Activated CD8-positive, alpha-beta memory T cell treated with anti-CD3 and anti-CD28 coated beads for 48 hours (primary cell): Measurements from ENCODE around the gene SMIM41.
"Not testable (repeated sequence)": the region's sequence is repeated elsewhere in the genome, so short reads cannot be mapped to it uniquely, and the experiment has no call there.

ENCODE experiments used
- DNase-seq, 3 experiments: peaks; one replicate each; pipeline ENCODE4 v3.0.0-alpha.2; 2020; ENCODE audit warnings: low read depth in 2 of 3, low spot score in 2 of 3

The SMIM41 gene

DNA sequence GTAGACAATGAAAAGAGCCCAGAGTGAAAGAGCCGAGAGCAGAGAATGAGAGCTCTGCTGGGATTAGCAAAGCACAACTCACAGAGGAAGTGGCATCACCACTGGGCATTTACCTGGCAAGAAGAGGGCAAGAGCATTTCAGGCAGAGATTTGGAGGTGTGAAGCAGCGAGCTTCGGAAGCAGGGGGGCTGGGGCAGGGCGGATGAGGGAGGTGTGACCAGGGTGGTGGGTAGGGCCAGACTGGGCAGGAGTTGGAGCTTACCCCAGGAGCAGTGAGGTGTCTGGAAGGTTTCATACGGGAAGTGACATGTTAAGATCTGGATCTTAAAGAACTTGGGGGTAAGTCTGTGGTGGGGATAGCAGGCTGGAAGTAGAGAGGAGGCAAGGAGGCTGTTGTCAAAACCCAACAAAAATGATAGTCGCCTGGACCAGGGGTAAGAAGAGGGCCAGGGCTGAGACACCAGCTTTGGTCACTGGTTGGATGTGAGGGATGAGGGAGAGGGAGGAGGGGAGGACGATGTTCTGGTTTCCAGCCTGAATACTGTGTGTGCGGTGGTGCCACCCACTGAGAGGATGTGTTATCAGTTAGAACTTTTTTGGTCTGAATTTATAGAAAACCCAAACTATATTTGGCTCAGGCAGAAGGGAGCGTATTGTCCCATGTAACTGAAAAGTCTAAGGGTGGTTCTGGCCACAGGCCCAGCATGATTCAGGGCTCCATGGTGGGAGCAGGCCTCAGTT, 5.2 kb downstream of the SMIM41 start:
- DNase-seq: no peak

DNA sequence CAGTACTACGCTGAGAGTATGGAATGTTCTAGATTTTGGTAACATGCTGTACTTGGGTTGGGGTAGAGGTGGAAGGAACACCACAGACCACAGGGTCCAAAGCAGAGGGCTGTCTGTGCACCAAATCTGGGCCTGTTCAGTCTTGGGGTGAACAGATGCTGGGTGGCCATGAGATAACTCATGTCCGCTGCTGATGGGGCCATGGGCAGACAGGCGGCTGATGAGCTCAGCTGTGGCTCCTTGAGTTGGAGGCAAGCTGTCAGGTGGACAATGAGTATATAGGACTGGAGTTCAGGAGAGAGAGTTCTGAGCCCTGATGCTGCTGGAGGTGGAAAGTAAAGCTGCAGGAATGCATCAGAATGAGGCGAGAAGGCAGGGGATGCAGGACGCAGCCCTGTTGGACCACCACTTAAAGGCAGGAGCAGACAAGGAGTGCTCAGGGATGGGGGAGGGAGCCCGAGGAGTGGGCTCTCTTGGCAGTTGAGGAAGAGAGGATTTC, 6.2 kb downstream of the SMIM41 start:
- no peak for DNase-seq

DNA sequence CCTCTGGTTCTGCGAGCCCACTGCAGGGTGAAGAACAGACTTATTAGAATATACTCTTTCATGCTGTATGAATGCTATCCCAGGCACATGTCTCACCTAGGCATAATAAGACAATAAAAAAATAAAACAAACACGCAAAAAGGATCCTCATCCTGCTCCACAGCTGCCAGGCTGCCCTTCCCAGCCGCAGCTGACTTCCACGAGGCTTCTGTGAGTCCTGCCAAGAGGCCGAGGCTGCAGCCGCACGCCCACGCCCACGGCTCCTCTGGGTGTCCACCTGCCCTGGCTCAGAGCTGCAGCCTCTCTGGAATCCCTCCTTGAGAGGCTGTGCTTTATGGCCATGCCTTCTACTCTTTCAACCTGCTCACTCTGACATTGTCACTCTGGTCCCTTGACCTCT, 6.9 kb downstream of the SMIM41 start:
- no peak for DNase-seq

DNA sequence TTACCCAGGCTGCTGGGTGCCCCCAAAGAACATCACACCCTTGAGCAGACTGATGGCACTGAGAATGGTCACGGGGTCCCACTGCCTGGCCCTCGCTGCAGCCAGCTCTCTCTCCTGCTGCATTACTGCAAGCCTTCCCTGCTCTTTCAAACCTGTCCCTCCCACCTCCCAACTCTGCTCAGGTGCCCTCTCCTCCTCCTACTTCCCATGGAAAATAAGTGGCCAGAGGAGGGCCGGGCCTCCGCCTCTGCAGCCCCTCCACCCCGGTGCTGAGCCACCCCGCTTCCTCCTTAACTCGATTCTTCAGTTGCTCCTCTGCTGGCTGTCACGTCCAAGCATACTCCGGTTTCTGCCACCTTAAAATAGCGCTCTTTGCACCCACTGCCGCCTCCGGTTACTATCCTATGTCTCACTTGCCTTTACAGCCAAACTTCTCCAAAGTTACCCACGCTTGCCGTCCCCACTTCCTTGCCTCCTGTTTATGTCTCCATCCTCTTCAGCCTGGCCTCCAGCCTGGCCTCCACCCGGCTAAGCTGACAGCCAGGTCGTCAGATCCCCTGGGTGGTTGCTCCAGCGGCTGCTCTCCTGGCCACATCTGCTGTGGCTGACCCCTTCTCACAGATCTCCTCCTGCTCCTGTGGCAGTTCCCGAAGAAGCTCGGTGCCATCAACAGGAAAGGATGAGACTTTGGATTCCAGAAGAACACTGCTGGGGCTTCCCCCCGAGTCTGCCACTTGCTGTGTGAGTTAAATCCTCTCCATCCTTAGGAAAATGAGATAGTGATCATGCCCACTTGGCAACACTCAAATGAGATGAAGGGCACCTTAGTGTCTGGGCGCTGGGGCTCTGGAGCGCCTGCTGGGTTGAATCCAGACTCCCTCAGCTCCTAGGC, 7.7 kb downstream of the SMIM41 start:
- no peak for DNase-seq

DNA sequence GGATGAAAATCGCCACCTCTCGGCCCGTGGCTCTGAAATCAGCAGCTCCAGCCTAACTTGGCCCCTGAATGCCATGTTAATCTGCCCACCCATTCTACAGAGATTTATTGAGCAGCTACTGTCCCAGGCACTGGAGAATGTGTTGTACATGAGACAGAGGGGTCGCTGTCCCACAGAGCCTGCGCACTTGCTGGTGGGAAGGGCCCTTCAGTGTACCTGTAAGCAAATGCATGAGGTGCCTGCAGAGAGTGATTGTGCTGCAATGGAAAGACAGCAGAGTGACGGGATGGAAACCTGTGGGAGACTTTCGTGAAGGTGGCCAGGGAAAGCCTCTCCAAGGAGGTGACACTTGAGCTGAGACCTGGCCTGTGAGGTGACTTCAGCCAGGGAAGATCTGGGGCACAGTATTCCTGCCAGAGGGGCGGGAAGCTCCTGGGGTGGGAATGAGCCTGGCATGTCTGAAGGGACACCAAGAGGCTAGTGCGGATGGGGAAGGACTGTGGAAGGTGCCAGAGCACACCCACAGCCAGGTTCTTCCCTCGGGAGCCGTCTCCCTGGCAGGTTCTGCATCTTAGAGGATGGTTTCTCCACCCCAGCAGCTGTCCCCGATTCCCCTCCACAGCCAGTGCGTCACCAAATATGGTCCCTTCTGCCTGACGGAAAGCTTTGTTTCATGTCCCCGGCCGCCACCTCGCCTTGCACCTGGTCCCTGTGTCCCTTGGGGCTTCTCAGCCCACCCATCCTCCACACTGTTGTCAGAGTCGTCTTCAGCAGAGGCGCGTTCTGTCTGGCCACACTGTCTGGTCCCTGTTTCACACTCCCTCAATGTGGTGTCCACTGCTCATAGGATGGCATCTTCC, 8.7 kb downstream of the SMIM41 start:
- no peak for DNase-seq

DNA sequence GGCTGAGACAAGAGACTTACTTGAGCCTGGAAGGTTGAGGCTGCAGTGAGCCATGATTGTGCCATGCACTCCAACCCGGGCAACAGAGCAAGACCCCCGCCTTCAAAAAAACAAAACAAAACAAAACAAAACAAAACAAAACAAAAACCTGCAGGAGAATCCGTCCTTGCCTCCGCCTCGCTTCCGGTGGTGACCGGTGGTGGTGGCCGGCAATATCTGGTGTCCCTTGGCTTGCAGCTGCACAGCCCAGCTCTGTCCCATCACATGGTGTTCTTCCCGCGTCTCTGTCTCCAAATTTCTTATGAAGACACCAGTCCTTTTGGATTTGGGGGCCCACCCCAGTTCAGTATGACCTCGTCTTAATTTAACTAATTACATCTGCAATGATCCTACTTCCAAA, 10.0 kb downstream of the SMIM41 start:
- DNase-seq: no peak

DNA sequence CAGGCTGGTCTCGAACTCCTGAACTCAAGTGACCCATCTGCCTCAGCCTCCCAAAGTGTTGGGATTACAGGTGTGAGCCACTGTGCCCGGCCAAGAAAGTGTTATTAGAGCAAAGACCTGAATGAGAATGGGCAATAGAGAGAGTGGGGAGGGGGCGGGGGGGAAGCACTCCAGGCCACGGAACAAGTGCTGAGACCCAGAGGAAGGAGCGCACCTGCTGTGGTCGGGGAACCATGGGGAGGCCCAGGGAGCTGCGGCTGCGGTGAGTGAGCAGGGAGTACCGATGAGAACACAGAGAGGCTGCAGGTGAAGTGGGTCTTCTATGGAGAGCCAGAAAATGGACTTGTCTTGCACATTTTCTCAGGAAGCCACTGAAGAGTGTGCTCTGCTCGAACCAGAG, 10.8 kb downstream of the SMIM41 start:
- no peak for DNase-seq

DNA sequence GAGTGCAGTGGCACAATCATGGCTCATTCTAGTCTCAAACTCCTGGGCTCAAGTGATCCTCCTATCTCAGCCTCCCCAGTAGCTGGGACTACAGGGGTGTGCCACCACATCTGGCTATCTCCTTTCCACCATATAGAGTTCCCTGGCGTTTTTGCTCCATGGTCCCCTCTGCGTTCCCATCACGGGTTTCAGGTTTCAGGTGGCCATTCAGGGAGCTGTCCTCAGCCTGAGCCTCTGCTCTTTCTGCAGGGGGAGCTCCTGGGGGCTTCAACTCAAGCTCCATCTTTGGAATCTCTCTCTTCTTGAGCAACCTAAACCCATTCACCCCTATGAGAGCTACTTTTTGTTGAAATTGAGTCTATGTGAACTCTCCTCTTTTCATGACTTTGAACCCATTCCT, 11.6 kb downstream of the SMIM41 start:
- DNase-seq: no peak

DNA sequence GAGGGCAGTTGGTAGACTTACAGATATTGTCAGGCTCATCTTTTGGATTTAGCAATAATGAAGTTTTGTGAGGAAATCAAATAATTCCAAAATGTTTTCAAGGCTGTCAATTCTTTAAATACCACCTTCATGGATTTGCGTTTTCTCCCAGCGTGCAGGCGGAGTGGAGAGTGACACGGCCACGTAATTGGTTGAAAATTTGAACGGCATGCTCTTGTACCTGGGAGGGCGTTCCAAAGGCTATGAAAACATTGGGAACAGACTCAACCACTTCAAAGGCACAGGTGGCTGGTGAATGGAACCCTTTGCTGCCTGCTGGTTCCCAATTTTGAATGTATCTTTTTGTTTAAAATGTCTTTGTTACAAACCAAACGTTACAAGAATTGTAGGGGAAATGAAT, 12.4 kb downstream of the SMIM41 start:
- no peak for DNase-seq

DNA sequence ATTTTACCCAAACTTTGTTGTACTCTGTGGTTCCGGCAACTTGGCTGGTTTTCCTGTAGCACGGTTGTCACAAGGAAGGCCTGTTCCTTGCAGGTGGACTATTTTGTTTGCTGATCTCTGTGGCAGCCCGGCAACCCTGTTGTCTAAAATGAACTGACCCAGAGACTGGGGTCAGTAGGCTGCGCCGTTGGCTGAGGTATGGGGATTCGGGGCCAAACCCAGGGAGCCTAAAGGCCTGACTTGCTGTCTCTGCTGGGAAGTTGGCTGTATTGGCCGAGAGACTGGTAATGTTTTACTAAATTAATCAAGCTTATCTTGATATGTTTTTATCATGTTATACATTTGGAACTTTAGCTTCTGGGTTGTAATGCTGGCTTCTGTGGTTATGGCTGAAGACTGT, 13.8 kb downstream of the SMIM41 start:
- DNase-seq: no peak

DNA sequence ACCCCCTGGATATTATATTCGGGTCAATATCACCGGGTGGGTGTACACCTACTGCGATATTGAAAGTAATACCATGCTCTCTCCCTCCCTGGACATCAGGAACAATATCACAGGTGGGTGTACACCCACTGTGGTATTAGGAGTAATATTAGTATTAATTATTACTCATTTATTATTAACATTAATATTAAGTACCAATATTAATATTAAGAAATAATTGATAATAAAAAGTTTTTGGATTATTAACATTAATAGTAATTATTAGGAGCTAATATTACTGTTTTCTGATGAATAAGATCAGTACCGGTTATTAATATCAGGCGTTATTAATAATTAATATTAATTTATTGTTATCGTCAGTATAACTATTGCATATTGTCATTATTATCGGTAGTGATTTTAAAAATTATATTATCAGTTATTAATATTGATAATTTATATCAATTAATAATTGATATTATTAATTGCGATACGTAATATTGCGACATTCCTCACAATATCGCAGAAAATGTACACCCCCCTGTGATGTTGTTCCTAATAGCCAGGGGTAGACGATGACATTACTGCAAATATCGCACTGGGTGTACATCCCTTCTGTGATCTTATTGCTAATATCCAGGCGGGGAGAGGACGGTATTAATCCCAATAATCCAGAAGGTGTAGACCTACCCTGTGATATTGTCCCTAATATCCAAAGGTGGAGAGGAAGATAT, 17.0 kb downstream of the SMIM41 start:
- DNase-seq: no peak

DNA sequence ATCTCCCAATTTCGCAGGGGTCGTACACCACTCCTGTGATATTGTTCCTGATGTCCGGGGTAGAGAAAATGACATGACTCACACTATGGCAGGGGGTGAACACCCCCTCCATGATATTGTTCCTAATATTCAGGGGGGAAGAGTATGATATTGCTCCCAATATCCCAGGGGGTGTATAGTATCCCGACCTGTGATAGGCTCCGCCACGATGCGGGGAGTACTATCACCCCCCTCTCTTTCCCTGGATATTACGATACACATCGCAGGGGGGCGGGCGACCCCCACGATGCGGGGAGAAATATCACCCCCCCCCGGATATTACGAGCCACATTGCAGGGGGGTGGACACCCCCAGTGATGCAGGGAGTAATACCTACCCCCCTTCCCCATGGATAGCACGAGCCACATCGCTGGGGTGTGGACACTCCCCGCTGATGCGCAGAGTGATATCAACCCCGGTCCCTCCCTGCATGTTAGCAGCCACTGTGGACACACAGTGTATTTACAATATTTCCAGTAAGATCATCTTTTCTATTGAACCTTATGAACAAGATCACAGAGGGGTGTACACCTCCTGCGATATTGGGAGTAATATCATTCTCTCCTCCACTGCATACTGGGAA, 17.7 kb downstream of the SMIM41 start:
- DNase-seq: no peak

DNA sequence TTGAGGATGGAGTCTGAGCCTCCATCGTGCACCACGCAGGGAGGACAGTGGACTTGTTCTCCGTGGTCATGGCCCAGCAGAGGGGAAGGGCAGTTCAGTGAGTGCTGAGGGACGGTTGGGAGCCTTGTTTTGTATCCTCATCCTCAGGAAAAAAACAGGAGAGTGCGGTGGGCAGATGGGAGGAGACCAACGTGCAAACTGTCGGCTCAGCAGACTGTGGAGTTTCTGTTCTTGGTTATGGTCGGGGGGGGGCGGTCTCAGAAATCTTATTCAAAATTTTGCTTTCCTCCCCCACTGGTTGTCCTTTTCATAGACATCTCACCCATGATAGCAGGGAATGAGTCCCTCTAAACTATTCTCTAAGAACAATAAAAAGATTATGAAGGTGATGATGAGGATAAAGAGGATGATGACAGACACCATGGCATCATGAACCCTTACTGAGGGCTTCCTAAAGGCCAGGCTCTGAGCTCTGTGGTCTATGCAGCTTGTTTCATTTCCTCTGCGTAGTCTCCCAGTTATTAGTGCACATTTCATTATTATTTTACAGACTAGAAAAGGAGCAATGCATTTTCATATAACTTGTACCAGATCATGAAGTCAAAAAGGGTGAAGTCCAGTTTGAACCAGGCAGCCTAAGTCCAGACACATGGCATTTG, 25.1 kb downstream of the SMIM41 start:
- DNase-seq: not testable (repeated sequence)

DNA sequence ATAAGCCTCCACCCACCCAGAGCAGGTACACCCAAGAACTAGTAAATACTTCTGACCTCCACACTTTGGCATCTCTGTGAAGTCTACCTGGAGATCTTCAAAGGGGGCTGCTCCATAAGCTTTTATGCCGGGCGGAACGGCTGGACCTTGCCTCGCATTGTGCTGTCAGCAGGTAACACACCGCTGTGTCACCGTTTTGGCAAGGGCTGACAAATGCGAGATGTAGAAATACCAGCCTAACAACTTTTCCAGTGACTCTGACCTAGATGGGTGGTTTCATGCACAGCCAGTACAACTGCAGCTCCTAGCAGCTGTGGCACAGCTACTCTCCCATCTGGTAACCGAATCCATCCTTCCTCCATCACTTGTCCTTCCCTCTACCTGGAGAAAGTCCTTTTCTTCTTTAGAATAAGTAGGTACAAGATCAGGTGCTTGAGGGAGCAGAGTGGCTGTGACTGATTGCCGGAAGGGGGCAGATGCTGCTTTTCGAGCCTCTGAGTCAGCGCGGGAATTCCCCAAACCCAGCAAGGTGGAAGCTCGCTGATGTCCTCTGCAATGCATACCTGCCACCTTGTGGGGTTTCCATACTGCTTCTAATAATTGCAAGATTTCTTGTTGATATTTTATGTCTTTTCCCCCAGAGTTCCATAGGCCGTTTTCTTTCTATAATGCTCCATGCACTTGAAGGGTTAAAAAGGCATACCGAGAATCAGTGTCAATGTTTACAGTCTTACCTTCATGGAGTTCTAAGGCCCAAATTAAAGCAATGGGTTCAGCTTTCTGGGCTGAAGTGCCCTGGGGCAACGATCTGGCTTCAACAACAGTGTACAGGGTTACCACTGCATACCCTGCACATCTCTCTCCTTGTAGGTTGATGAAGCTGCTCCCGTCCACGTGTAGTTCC, 37.0 kb downstream of the SMIM41 start:
- DNase-seq: not testable (repeated sequence)

DNA sequence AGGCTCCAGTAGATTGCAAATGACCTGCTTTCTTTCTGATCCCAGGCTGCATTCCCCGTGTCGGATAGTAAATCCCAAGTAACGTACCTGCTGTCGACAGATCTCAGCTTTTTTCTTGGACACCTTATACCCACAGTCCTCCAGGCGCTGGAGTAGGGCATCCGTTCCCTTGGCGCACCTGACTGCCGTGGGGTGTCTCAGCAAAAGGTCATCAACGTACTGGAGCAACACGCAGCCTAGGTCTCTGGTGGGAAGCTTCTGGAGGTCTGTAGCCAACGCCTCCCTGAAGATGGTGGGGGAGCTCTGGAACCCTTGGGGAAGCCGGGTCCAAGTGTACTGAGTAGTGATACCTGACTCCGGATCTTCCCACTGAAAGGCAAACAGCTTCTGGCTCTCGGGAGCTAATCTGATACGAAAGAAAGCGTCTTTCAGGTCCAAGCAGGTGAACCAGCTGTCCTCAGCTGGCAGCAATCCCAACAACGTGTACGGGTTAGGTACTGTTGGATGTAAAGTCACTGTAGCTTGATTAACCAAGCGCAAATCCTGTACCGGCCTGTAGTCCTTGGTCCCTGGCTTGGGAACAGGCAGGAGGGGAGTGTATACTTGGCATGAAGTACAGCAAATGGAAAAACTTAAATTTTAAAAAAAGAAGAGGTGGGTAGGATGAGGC, 38.4 kb downstream of the SMIM41 start:
- not testable (repeated sequence) for DNase-seq

DNA sequence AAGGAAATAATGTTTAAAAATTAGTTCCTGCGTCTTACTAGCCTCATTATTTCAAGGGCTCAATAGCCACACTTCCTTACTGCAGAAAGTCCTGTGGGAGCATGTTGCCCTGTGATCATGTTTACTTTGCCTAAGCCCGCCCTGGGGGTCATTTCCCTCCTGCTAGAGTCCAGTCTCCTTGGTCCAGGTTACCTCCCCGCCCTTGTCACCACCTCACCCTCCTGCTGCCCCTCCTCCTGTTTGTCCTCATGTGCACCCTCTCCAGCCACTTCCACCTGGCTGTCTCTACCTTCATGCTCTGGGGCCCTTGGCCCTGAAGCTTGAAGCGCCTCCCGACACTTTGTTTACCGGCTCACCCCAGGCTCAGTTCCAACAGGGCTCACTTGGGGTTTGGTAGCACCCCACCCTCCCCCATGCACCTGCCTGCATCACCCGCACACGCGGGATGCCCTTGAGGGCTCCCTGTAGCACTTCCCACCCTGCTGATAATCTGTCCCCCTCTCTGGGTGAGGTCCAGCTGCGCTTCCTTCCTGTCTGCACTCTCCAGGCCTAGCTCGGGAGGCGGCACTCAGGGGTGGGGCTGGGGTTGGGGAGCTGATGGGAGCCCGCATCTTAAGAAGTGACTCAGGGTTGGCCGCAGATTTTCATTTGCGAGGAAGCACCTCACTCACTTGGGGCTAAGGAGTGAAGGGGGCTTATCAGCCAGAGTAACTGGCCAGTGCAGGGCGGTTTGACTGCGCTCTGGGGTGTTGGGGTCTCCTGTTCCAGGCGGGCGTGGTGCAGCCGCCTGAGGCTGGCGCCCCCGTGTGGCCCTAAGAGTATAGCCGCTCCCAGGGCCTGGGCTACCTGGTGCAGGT, 40.1 kb downstream of the SMIM41 start:
- peak in 2 of 3 experiments; percentile 33 to 38 for DNase-seq
